ENCODE results near the gene CLDN12.
"Not testable (repeated sequence)": the region's sequence is repeated elsewhere in the genome, so short reads cannot be mapped to it uniquely, and the experiment has no call there.

The CLDN12 gene

GRCh38 chr7:90459888-90460287, 56.6 kb downstream of the CLDN12 start:
- Mint-ChIP-seq H3K36me3 (peaks cover 14% of the 10 kb centered on the region), H3K4me3 (no peak overlapping the region), H3K27me3 (no peaks in the 10 kb centered on the region), H3K9me3 (peaks cover 7% of the 10 kb centered on the region), H3K27ac (no peak overlapping the region), H3K4me1 (peaks cover 21% of the 10 kb centered on the region)
- no peak for ATAC-seq

- Mint-ChIP-seq H3K27ac (no peak overlapping the region), H3K4me1 (peaks cover 8% of the 10 kb centered on the region), H3K4me3 (no peak overlapping the region), H3K36me3 (peaks cover 21% of the 10 kb centered on the region), H3K9me3 (peaks cover 14% of the 10 kb centered on the region), H3K27me3 (no peaks in the 10 kb centered on the region)
- no peak for ATAC-seq
Observed at GRCh38 chr7:90461219-90461618, 58.0 kb downstream of the CLDN12 start.

- not testable (repeated sequence) for H3K4me1 Mint-ChIP-seq, H3K27me3 Mint-ChIP-seq, ATAC-seq
- H3K9me3 Mint-ChIP-seq: peaks cover 14% of the 10 kb centered on the region
- peak overlapping the region; percentile 59 for H3K4me3 Mint-ChIP-seq
- peaks cover 21% of the 10 kb centered on the region for H3K36me3 Mint-ChIP-seq
- H3K27ac Mint-ChIP-seq: peak overlapping the region; percentile 33
Observed at GRCh38 chr7:90463151-90463628, 59.9 kb downstream of the CLDN12 start.

Data from stimulated activated memory B cell treated with anti-CD40 and anti-IgM and Interleukin-4, amounts not matched to agents 10 μg/mL and 1 μg/mL and 100 μg/mL, for 72 hours (primary cell).